ENCODE data around the gene IL15RA. TPM values are rescaled to one million over a fixed set of nuclear protein-coding genes. Genes with fewer than 3 reads are reported as not detected.

Gene IL15RA
- total RNA-seq (13.9 TPM), polyA plus RNA-seq (ENCODE audit: insufficient read depth, low read depth, low replicate concordance) (6.8 TPM)
- long read RNA-seq, donor 1, partial matches to known transcripts = 0 of 1 reads
- long read RNA-seq, donor 1, other reads (novel, unspliced or antisense) = 0 of 1 reads
- long read RNA-seq, donor 2 = 0 reads
- long read RNA-seq, donor 3 = 0 reads
- long read RNA-seq, donor 4, partial matches to known transcripts = 0 of 1 reads
- long read RNA-seq, donor 4, other reads (novel, unspliced or antisense) = 0 of 1 reads
- long read RNA-seq, donor 5 = 0 reads
- long read RNA-seq, donor 6 = 0 reads
- long read RNA-seq, donor 7, partial matches to known transcripts = 1 of 10 reads
- long read RNA-seq, donor 7, other reads (novel, unspliced or antisense) = 5 of 10 reads
- long read RNA-seq, donor 8, partial matches to known transcripts = 0 of 1 reads
- long read RNA-seq, donor 8, other reads (novel, unspliced or antisense) = 0 of 1 reads
- long read RNA-seq, donor 9 = 0 reads
- long read RNA-seq, donor 10 = 0 reads

GRCh38 chr10:5977471-5978229, at the start of gene IL15RA:
Gene IL15RA, minus strand, starts transcription at chr10:5977543. Its CDS starts 51 bp downstream, at chr10:5977492.
- FAIRE-seq (no peak), DNase-seq (peak; percentile 64 to 93 (median 71))
- peak within 1 kb of the TSS; percentile 50 to 89 (median 88) for H3K4me3 ChIP-seq (ENCODE audit: low read length in 3 of 3)
- peak within 1 kb of the TSS; percentile 88 to 96 for H3K27ac ChIP-seq (ENCODE audit: low read depth in 2 of 2, low read length in 2 of 2)
- peaks cover 2% of the 10 kb centered on the region for H3K27me3 ChIP-seq (ENCODE audit: control insufficient read depth, insufficient read depth, low read length)
- H3K9me3 ChIP-seq (ENCODE audit: control insufficient read depth in 2 of 3, insufficient read depth in 1 of 3, low read length in 3 of 3) = no peaks in the 10 kb centered on the region
- intact Hi-C loops (cut with DNase I) = no loop called here
- H3K36me3 ChIP-seq (ENCODE audit: control insufficient read depth in 2 of 3, insufficient read depth in 3 of 3, low read length in 3 of 3) = no peaks in the 10 kb centered on the region
- no peaks in the 10 kb centered on the region for H3K4me1 ChIP-seq (ENCODE audit: control insufficient read depth in 2 of 3, insufficient read depth in 2 of 3, low read depth in 1 of 3, low read length in 3 of 3)
- TF ChIP-seq CTCF (IDR thresholded peaks at IDR 0.05; ENCODE audit: borderline replicate concordance, extremely low read depth, insufficient read depth) = no peak
- H3K9ac ChIP-seq (ENCODE audit: low read length in 3 of 3) = peak within 1 kb of the TSS; percentile 13 to 87 (median 73)

DNA sequence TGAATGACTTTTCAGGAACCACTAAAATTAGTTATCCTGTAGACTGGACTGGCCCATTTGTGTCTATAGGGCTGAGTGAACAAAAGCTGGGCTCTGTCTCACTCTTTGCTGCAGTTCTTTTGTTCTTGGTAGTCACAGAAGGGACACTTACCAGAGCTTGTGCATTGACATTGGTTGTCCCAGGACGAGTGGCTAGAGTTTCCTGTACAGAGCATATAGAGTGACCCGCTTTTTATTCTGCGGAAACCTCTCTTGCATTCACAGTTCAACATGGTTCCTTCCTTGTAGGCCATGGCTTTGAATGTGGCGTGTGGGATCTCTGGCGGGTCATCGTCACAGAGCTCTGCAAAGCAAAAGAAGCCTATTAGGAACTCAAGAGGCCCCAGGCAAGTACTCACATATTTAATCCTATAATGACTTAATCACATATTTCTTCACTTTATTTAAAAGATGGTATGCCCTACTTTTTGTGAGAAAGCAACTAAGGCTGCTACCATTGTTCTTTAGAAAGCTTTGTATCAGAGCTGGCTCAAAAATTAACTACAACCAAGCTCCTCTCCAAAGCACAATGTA, 48.4 kb upstream of the IL15RA start:
- DNase-seq (no peak), FAIRE-seq (no peak)
- Histone ChIP-seq H3K4me1 (ENCODE audit: control insufficient read depth in 2 of 3, insufficient read depth in 2 of 3, low read depth in 1 of 3, low read length in 3 of 3) (no peaks in the 10 kb centered on the region), H3K9ac (ENCODE audit: low read length in 3 of 3) (no peak overlapping the region), H3K36me3 (ENCODE audit: control insufficient read depth in 2 of 3, insufficient read depth in 3 of 3, low read length in 3 of 3) (no peaks in the 10 kb centered on the region), H3K27ac (ENCODE audit: low read depth in 2 of 2, low read length in 2 of 2) (no peak overlapping the region), H3K9me3 (ENCODE audit: control insufficient read depth in 2 of 3, insufficient read depth in 1 of 3, low read length in 3 of 3) (no peaks in the 10 kb centered on the region), H3K4me3 (ENCODE audit: low read length in 3 of 3) (no peak overlapping the region), H3K27me3 (ENCODE audit: control insufficient read depth, insufficient read depth, low read length) (no peaks in the 10 kb centered on the region)
- intact Hi-C loops (cut with DNase I) = no loop called here
- no peak for TF ChIP-seq CTCF (IDR thresholded peaks at IDR 0.05; ENCODE audit: borderline replicate concordance, extremely low read depth, insufficient read depth)

DNA sequence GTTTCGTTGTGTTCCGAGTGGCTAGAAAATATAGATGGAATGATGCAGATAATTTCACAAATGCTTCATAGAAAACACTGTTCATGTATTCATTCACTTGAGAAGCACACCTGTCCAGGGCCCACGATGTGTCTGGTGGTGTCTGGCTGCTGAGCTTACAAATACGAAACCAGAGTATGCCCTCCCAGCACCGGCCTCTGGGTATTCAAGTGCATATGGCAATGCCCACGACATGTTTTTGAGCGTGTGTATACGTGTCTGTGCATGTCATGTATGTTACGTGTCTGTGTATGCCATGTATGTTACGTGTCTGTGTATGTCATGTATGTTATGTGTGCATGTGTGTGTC, 47.0 kb upstream of the IL15RA start:
- intact Hi-C loops (cut with DNase I) = no loop called here
- no peak overlapping the region for H3K4me3 ChIP-seq (ENCODE audit: low read length in 3 of 3)
- no peak overlapping the region for H3K27ac ChIP-seq (ENCODE audit: low read depth in 2 of 2, low read length in 2 of 2)
- H3K9me3 ChIP-seq (ENCODE audit: control insufficient read depth in 2 of 3, insufficient read depth in 1 of 3, low read length in 3 of 3) = no peaks in the 10 kb centered on the region
- TF ChIP-seq CTCF (IDR thresholded peaks at IDR 0.05; ENCODE audit: borderline replicate concordance, extremely low read depth, insufficient read depth) = no peak
- H3K27me3 ChIP-seq (ENCODE audit: control insufficient read depth, insufficient read depth, low read length) = no peaks in the 10 kb centered on the region
- no peak for FAIRE-seq
- H3K9ac ChIP-seq (ENCODE audit: low read length in 3 of 3) = no peak overlapping the region
- H3K4me1 ChIP-seq (ENCODE audit: control insufficient read depth in 2 of 3, insufficient read depth in 2 of 3, low read depth in 1 of 3, low read length in 3 of 3) = no peaks in the 10 kb centered on the region
- H3K36me3 ChIP-seq (ENCODE audit: control insufficient read depth in 2 of 3, insufficient read depth in 3 of 3, low read length in 3 of 3) = no peaks in the 10 kb centered on the region
- DNase-seq = no peak
